ENCODE results near the gene TXK.
A peak's percentile ranks its signal among the peaks of the same experiment; 100 is the strongest.

Gene TXK

GRCh38 chr4:48046059-48046458, 88.0 kb downstream of the TXK start:
- no peak for DNase-seq

DNA sequence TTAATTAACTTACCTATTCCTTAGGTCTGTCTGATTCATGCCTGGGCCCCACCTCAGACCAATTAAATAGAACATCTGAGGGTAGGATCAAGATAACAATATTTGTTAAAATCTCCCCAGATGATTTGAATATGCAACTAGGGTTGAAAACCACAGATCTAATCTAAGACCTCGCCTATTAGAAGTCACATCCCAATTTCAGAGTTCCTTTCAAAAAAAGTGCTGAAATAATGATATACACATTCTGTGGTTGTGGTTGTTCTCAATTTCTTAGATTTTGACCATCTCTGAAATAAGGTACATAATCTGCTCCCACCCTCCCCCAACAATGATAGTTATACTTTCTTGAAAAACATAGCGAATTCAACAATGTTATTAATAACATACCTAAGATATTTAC, 89.8 kb downstream of the TXK start:
- no peak for DNase-seq

- DNase-seq: no peak
Measured at GRCh38 chr4:48043504-48043903, 90.5 kb downstream of the TXK start.

GRCh38 chr4:48042979-48043461, 91.0 kb downstream of the TXK start:
- DNase-seq: no peak

DNA sequence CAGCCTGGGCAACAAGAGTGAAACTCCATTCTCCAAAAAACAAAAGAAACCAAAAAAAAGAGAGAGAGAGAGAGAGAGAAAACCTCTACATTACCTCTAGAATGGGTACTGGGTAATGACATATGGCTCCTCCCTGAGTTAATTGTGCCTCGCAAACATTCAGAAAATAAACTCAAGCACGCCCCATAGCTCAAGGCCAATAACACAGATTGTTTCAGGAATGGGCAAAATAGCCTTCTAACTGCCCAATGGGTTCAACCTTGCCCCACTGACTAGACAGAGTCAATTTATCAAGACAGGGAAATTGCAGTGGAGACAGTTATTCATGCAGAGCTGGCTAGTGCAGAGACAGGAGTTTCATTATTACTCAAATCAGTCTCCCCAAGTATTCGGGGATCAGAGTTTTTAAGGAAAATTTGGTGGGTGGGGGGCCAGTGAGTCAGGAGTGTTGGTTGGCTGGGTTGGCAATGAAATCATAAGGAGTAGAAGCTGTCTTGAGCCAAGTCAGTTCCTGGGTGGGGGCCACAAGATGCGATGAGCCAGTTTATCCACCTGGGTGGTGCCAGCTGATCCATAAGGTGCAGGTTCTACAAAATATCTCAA, 92.4 kb downstream of the TXK start:
- DNase-seq: no peak

DNA sequence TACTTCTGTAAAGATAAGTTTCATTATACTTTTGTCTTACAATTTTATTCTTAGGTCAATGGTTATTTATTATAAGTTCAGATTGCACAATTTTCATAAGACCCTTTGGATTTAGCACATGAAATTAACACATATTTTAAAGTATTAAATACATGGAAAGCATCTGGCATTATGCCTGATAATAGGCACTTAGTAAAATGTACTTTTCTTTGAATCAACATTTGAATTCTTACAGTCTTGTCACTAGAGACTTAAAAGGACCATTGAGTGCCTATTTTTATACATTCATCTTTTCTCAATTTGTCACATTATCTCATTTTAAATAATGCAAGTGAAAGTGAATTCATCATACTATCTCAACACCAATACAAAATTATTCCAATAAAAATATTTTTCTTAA, 94.5 kb downstream of the TXK start:
- no peak for DNase-seq

- DNase-seq: no peak
Measured at GRCh38 chr4:48038666-48039065, 95.4 kb downstream of the TXK start.

- no peak for DNase-seq
Measured at GRCh38 chr4:48037117-48037462, 97.0 kb downstream of the TXK start.

DNA sequence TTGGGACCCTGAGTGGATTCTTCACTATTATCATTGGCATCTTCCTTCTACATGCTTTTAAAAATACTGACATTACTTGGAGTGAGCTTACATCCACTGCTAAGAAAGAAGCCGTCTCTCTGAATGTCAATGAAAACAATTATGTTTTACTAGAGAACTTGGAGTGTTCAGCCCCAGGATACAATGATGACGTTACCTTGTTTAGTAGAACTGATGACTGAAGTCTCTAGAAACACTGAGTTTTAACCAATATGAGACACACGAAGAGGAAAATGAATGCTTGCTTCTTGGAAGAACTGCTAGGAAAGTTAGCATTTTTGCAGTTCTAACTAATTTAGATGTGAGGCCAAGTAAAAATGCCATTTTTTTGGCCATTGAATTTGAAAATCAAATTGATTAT, 98.1 kb downstream of the TXK start:
- DNase-seq: no peak

GRCh38 chr4:48033825-48034413, 100.1 kb downstream of the TXK start:
- peak; percentile 63 for DNase-seq

DNA sequence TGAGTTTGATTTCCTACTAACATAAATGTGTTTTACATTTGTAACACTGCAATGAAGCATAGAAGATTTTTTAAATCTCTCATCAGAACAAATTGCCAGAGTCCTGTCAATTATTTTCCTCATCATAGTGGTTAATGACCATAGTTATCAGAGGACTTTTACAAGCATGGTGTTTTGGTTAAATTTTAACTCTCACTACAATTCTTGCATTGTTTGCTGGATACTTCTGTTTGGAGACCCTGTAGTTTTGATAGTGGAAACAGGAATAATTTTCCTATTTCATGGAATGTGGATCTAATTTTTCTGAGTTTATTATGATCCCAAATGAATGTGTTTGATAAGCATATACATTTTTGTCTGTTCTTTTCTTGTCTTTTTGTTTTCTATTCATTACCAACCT, 100.6 kb downstream of the TXK start:
- no peak for DNase-seq

DNA sequence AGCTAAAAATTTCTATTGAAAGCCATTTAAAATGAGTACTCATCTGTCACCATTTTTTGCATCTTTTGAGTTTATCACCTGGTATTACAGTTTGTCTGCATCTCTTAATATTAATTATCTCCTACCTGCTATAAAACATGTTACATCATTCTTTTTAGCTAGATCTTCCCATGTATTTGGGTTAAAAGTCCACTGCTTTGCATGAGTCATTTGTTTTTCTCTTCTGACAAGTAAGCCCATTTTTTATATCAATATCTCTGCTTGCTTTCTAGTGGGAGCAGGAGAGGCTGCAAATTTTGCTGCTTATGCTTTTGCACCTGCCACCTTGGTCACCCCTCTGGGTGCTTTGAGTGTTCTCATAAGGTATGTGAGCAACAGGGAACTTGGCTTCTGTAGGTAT, 101.3 kb downstream of the TXK start:
- DNase-seq: no peak

DNA sequence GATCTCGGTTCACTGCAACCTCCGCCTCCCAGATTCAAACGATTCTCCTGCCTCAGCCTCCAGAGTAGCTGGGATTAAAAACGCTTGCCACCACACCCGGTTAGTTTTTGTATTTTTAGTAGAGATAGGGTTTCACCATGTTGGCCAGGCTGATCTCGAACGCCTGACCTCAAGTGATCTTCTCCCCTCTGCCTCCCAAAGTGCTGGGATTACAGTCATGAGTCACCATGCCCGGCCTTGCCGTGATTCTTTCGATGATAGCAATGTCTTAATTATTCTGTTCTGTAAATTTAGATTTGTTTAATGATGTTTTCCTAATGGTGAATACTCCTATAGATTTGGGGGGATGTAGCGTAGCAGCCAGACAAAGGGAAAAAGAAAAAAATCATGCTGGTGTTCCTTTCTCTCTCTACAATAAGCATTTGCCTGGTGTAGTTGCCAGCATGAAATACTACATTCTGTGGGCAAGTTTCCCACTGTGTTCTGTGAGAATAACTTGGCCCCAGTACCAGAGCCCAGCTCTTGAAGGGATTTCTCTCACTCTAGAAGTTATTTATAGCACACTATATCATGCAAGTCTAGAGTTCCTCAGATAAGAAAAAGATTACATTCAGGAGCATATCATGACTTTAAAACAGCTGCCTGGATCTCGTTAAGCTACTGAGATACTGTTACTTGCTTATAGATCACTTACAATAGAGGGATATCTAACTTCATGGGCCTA, 102.1 kb downstream of the TXK start:
- no peak for DNase-seq

DNA sequence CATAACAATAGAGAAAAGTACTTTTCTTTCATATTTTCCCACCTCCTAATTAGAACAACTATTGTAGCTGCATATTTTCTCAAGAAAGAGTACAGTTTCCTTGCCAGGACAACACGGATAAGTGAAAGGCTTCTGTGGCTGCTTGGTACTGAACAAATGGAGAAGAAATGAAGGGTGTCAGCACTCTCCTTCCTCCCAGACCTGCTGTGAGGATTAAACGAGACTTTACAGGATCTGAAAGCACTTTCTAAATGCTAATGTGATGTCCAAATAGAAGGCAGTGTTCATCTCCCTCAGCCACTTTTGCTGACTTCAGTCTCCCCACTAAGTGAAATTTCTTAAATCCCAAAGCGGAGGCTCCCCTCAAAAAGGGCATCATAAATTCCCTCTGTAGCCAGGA, 103.6 kb downstream of the TXK start:
- no peak for DNase-seq

DNA sequence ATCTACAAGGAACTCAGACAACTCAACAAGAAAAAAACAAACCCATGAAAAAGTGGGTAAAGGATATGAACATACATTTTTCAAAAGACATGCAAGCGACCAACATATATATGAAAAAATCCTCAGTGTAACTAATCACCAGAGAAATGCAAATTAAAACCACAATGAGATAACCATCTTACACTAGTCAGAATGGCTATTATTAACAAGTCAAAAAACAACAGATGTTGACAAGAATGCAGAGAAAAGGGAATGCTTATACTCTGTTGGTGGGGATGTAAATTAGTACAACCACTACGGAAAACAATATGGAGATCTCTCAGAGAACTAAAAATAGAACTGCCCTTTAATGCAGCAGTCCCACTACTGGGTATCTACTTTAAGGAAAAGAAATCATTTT, 105.4 kb downstream of the TXK start:
- DNase-seq: no peak

DNA sequence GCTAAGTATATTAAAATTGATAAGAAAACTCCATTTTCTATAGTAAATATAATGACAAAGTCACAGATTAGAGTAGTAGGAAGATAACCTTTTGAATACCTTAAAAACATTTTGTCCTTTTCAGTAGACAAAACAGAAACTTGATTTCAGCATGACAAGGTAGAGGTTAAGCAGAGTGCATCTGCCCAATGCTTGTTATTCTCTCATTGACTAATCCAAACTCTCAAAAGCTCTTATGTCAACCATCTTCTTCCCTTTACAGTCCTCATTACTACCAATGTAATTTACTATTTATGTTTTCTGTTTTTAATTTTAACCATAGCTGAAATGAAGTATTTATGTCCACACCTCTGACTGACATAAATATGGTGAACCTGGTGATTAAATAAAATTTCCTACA, 106.4 kb downstream of the TXK start:
- no peak for DNase-seq

- DNase-seq: no peak
Measured at GRCh38 chr4:48025005-48025404, 109.0 kb downstream of the TXK start.

GRCh38 chr4:48024522-48024921, 109.5 kb downstream of the TXK start:
- DNase-seq: no peak

GRCh38 chr4:48022192-48022799, 111.8 kb downstream of the TXK start:
- no peak for DNase-seq

- no peak for DNase-seq
Measured at GRCh38 chr4:48021100-48021499, 113.0 kb downstream of the TXK start.

DNA sequence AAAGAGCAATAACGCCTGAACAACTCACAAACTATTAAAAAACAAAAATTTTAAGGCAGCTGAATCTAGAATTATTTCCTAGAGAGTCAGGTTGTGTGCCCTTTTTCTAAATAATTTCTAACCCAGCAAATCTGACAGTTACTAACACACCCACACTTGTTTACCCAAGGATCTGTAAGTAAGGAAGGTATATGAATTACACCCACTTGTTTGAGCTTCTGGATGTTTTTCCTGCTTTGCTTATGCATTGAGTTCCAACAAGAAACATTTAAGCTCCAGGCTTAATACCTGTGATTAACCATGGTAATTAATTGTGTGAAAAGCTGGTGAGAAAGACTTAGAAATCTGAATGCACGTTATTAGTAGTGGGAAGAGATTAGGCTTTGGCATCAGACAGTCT, 115.9 kb downstream of the TXK start:
- no peak for DNase-seq

DNA sequence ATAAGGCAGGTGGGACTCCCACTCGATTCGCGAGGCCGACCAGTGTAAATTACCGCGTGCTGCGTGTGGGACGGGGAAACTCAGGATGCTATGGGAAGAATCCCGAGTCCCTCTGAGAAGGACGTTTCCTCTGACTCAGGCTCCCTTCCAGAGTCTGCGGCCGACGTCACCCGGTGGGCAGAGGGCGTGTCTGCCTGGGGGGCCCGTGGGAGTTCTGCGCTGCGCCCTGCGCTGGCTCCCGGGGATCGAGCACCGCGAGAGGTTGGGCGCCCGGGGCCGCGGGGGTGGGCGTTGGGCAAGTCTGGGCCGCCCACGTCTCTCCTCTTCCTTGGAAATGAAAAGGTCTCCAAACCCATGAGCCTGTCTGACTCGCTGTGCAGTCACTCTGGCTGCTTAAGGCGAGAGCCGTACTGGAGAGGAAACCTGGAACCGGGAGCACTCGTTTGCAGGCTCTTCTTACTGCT, 116.9 kb downstream of the TXK start:
- peak; percentile 36 for DNase-seq

Data from activated T-cell treated with anti-CD3 and anti-CD28 coated beads for 4 hours (primary cell).